ENCODE data around the gene CD53. TPM values are rescaled to one million over a fixed set of nuclear protein-coding genes. Genes with fewer than 3 reads are reported as not detected.

Gene CD53
- total RNA-seq, 1 donor from 2014 or later, result 12.3 TPM

Other genes with a start within 250 kb of the CD53 start
- 0.24 TPM for gene KCNA3, start 198.2 kb upstream of the CD53 start, total RNA-seq
- 16.7 TPM for gene LRIF1, start 90.8 kb downstream of the CD53 start, total RNA-seq